ENCODE measurements around the gene DDB1. TPM values are rescaled to one million over a fixed set of nuclear protein-coding genes. Genes with fewer than 3 reads are reported as not detected.

DDB1 gene
- total and polyA plus RNA-seq, 9 of the 15 experiments (the other 6 are each of a cell fraction or from before 2014, with no cell fraction given), result 172 to 361 (median 266) TPM

DNA sequence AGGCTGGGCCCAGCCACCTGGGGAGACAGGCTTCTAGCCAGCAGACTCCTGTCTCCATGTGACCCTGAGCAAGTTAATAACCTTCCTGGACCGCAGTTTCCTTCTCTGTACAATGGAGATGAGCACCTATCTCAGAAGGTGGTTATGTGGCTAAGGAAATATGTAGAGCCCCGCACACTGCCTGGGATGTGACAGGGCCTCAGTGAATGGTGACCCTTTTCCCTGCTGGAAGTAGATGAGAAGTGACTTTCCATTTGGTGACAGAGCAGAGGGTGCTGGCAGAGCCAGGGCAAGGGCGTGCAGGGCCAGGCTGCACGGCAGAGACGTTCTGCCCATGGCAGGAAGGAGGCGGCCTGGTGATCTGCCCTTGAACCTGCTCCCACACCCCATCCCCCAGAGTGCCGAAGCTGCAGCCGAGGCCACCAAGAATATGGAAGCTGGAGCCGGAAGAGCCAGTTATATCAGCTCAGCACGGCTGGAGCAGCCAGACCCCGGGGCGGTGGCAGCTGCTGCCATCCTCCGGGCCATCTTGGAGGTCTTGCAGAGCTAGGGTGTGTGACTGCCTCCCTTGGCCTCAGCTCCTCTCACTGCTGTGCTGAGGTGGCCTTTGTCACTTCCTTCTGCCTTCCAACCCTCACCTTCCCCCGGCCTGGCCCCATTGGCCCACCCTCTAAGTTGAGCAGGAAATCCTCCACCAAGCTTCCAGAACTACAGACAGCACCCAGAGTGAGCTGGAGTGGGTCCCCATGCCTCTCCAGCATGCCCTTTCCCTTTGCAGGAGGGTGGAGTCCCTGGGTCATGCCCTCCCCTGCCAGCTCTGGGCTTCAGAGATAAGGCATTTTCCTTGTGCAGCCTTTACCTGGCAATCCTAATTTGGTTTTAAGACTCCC lies 13.3 kb upstream of the DDB1 start:
- DNase-seq (ENCODE audit: extremely low read depth in 1 of 4, low spot score in 3 of 4), result no peak
- intact Hi-C loops (cut with micrococcal nuclease) (no loop called here), in situ Hi-C loops (cut with MboI) (no loop called here)
- Histone ChIP-seq H3K4me3 (no peak overlapping the region), H3K9ac (ENCODE audit: insufficient read depth in 1 of 2, low read depth in 2 of 2, low read length in 2 of 2) (peak overlapping the region in 1 of 2 experiments; percentile 89; a peak in 3 of 4 replicates), H3K9me1 (ENCODE audit: control insufficient read depth, insufficient read depth, low read length) (no peaks in the 10 kb centered on the region), H3K27me3 (ENCODE audit: control insufficient read depth in 2 of 2, insufficient read depth in 2 of 2, low read length in 2 of 2) (no peaks in the 10 kb centered on the region), H3K4me1 (replicated peaks in 1 of 2; ENCODE audit: control insufficient read depth in 2 of 2, insufficient read depth in 2 of 2, low read length in 2 of 2) (peaks cover 46 to 60% of the 10 kb centered on the region in 2 experiments; a peak in 4 of 5 replicates), H3K27ac (ENCODE audit: extremely low read depth, low read depth, low read length) (peak overlapping the region; percentile 32; the same call in 2 of the 3 replicates), H3K4me2 (ENCODE audit: insufficient read depth, low read length) (no peak overlapping the region), H2AFZ (ENCODE audit: low read depth, low read length) (no peak overlapping the region), H3K36me3 (ENCODE audit: control insufficient read depth, insufficient read depth, low read length) (peaks cover 64% of the 10 kb centered on the region; the same call in 2 of the 3 replicates), H3K9me3 (replicated peaks; ENCODE audit: control insufficient read depth, insufficient read depth, low read depth, low read length) (no peaks in the 10 kb centered on the region), H3K79me2 (ENCODE audit: control insufficient read depth, insufficient read depth, low read length) (no peaks in the 10 kb centered on the region), H4K20me1 (replicated peaks; ENCODE audit: control insufficient read depth, insufficient read depth, low read length) (no peaks in the 10 kb centered on the region)
- TF ChIP-seq POLR2G (IDR thresholded peaks at IDR 0.05; ENCODE audit: low read depth, low read length) (peak; percentile 51), LCOR (CRISPR knock-in tag; IDR thresholded peaks at IDR 0.05) (no peak)
- POLR2A ChIA-PET, result interaction anchor here (0.6 to 2.2 kb wide), 4 partner anchors 10 to 24 kb away, joined by 3 to 16 read pairs (median 4); partner anchors contain the start of genes CYB561A3 and TMEM138
- 72% methylated on average over 13 of the region's 14 CpGs for WGBS (ENCODE audit: insufficient coverage, low coverage, missing lambda C conversion rate)
- BruUV-seq (replicated peaks), result no TSS peak
- ATAC-seq, result peak; percentile 5; the same call in 1 of the 3 replicates
- CTCF ChIA-PET (ENCODE audit: low intra/inter-chr PET ratio), result no interaction called here
- FAIRE-seq, result no peak

DNA sequence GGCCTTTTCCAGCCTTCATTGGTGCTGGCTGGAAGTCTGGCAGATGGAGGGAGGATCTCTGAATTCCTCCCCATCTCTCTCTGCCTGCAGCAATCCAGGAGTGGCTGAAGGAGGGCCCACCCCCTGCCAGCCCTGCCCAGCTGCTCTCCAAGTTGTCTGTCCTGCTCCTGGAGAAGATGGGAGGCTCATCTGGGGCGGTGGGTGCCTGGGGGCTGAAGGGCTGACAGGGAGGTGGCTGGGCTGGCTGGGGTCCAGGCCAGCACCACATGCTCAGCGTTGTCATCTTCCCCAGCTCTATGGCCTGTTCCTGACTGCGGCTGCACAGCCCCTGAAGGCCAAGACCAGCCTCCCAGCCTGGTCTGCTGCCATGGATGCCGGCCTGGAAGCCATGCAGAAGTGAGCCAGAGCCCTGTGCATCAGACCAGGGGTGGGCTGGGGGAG lies 12.3 kb upstream of the DDB1 start:
- Histone ChIP-seq H3K27ac (ENCODE audit: extremely low read depth, low read depth, low read length) (no peak overlapping the region), H3K27me3 (ENCODE audit: control insufficient read depth in 2 of 2, insufficient read depth in 2 of 2, low read length in 2 of 2) (no peaks in the 10 kb centered on the region), H3K9me3 (replicated peaks; ENCODE audit: control insufficient read depth, insufficient read depth, low read depth, low read length) (no peaks in the 10 kb centered on the region), H3K36me3 (ENCODE audit: control insufficient read depth, insufficient read depth, low read length) (peaks cover 56% of the 10 kb centered on the region; the same call in 2 of the 3 replicates), H4K20me1 (replicated peaks; ENCODE audit: control insufficient read depth, insufficient read depth, low read length) (no peaks in the 10 kb centered on the region), H3K4me3 (no peak overlapping the region), H3K4me1 (replicated peaks in 1 of 2; ENCODE audit: control insufficient read depth in 2 of 2, insufficient read depth in 2 of 2, low read length in 2 of 2) (peaks cover 49 to 63% of the 10 kb centered on the region in 2 experiments; a peak in 4 of 5 replicates), H3K79me2 (ENCODE audit: control insufficient read depth, insufficient read depth, low read length) (no peaks in the 10 kb centered on the region), H2AFZ (ENCODE audit: low read depth, low read length) (no peak overlapping the region), H3K9ac (ENCODE audit: insufficient read depth in 1 of 2, low read depth in 2 of 2, low read length in 2 of 2) (peak overlapping the region in 1 of 2 experiments; percentile 89; a peak in 2 of 4 replicates), H3K9me1 (ENCODE audit: control insufficient read depth, insufficient read depth, low read length) (no peaks in the 10 kb centered on the region), H3K4me2 (ENCODE audit: insufficient read depth, low read length) (no peak overlapping the region)
- TF ChIP-seq E2F3 (CRISPR knock-in tag; IDR thresholded peaks at IDR 0.05) (no peak), POLR2G (IDR thresholded peaks at IDR 0.05; ENCODE audit: low read depth, low read length) (peak; percentile 41; the same call in 1 of the 2 replicates)
- ATAC-seq (no peak), DNase-seq (ENCODE audit: extremely low read depth in 1 of 4, low spot score in 3 of 4) (no peak), FAIRE-seq (no peak)
- CTCF ChIA-PET (ENCODE audit: low intra/inter-chr PET ratio), result interaction anchor here (0.6 kb wide), 1 partner anchor 12 kb away, joined by 3 read pairs; no protein-coding TSS in a partner anchor
- WGBS (ENCODE audit: insufficient coverage, low coverage, missing lambda C conversion rate), result 84% methylated on average over 4 of the region's 4 CpGs
- BruUV-seq (replicated peaks), result no TSS peak
- intact Hi-C loops (cut with micrococcal nuclease) (no loop called here), in situ Hi-C loops (cut with MboI) (no loop called here)
- POLR2A ChIA-PET, result interaction anchor here (0.8 to 2.2 kb wide), 2 partner anchors 9 to 39 kb away, joined by 4 to 16 read pairs; no protein-coding TSS in a partner anchor
